Smooth muscle cell of the pulmonary artery (primary cell): ENCODE measurements around the gene SLC26A11. TPM values are rescaled to one million over a fixed set of nuclear protein-coding genes. Genes with fewer than 3 reads are reported as not detected.

Experiments used
- total RNA-seq: library from RNA; depleted of rRNA; stranded (reverse); fragments of >200 nt; gene quantifications from 2 replicates; pipeline ENCODE4 v1.2.3, GENCODE V29; 2014

The SLC26A11 gene
- 12.4 and 19.0 TPM in 2 replicates for total RNA-seq

DNA sequence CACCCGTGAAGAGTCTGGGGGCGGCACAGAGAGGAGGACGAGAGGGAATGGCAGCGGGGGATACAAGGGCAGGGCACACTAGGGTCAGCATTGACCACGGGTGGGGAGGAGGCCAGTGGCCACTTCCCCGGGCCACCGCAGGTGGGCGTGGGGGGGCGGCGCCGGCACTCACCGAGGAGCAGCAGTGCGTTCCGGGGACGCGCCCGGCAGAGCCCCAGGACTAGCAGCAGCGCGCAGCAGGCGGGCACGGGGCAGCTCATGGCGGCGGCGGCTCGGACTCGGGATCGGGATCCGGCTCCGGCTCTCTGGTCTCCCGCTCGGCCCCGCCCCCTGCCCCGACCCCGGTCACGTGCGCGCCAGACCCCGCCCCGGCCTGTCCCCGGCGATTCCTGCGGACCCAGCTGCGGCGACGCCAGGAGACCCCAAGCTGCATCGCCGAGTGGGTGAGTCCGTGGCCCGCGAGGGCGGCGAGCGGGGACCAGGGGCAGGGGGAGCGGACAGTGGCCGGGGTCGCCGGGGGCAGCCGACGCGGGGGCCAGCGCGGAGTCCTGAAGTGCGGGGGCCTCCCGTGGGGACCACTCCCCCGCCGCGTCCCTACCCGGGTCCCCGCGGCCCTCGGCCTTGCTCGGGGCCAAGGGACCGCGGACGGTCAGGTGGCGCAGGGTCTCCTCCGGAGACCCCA lies at the start of gene SLC26A11, which contains the start of gene SGSH:
Gene SLC26A11, plus strand, starts transcription at position 374 of the 682 bp plus-strand sequence. CDS start 1,134 bp downstream, outside the sequence.
Gene SGSH, minus strand, starts transcription at position 280 of the 682 bp plus-strand sequence. Its CDS starts 20 bp downstream, at position 260.

DNA sequence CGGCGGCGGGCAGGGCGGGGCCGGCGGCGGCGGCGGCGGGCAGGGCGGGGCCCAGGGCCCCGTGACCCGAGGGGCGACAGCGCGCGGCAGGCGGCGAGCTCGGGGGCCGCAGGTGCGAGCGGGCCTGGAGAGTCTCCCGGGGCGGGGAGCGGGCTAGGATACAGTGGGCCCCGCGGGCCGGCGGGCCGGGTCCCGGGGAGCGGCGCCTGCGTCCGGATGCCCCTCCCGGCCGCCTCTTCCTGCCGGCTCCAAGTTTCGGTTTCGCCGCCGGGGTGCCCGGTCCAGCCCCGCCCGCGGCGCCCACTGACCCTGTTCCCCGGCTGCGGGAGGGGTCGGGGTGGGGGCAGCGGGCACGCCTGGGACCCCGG lies 40.5 kb downstream of the SLC26A11 start, which contains the start of gene RNF213:
Gene RNF213, plus strand, starts transcription at position 62 of the 368 bp plus-strand sequence. CDS start 2,830 bp downstream, outside the sequence.

Other genes starting within 250 kb of the SLC26A11 start
- 38.5 and 51.9 TPM in 2 replicates for gene TBC1D16, start 184.6 kb upstream of the SLC26A11 start, total RNA-seq
- gene CCDC40, start 183.8 kb upstream of the SLC26A11 start, total RNA-seq = 1.8 and 1.9 TPM in 2 replicates
- gene GAA, start 118.8 kb upstream of the SLC26A11 start, total RNA-seq = 48.0 and 96.0 TPM in 2 replicates
- gene EIF4A3, start 73.3 kb upstream of the SLC26A11 start, total RNA-seq = 72.2 and 80.3 TPM in 2 replicates
- gene CARD14, start 50.4 kb upstream of the SLC26A11 start, total RNA-seq = 0.03 TPM in 1 of 2 replicates, not detected in the other
- 11.0 and 25.1 TPM in 2 replicates for gene SGSH, start 94 bp upstream of the SLC26A11 start, total RNA-seq
- gene RNF213, start 40.4 kb downstream of the SLC26A11 start, total RNA-seq = 189 and 228 TPM in 2 replicates
- 28.3 and 35.6 TPM in 2 replicates for gene ENDOV, start 194.7 kb downstream of the SLC26A11 start, total RNA-seq